GM12865 (cell line): ENCODE measurements around the gene DIPK1B.

ENCODE experiments used
- DNase-seq: peaks from one replicate; pipeline ENCODE4 v3.0.0; 2010; ENCODE audit warnings: low read depth
- H3K4me3 ChIP-seq: 2 replicates; pipeline ENCODE4 v1.5.1; 2011; ENCODE audit warnings: mild to moderate bottlenecking, low read depth, low read length, control low read depth
- TF ChIP-seq, protein P1 (sequence below): IDR thresholded peaks from 2 replicates; pipeline ENCODE4 v1.5.1; 2011; ENCODE audit warnings: low read length, control low read depth, low read depth, inconsistent platforms; ENCODE audit not compliant: insufficient read depth; ENCODE audit errors: missing control alignments

Gene DIPK1B

DNA sequence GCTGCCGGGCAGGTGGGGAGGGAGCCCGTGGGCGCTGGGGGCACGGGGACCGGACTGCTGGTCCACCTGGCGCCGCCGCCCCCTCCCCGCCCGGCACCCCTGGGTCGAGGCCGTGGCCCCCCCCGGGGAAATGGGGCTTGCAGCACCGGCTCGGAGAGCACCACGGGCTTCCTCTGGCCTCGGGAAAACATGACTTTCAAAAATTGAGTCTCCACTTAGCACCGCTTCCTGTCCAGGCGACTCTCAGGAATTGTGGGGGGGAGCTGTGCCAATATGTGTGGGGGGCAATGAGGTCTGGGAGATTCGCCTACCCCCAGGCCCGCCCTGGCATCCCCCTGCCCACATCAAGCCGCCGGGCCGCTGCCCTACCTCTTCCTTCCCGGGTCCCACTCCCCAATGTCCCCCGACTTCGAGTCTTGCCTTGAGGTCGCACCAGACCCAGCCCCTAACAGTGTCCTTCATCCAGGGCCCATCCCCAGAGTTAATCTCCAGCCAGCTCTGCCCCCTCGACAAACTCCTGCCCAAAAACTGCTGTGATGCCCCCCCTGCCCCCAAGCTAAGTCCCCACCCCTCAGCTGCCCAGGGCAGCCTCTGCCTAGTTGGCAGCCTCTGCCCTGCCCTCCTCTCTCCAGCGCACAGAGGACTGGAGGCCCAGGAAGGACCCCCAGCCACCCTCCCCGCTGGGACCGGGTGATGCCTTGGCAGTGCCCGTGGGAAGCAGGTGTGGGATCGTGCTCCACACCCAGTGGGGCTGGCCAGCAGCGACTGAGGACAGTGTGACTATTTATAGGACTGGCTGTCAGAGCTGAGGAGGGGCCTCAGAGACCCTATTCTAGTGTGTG lies 45.8 kb upstream of the DIPK1B start:
- H3K4me3 ChIP-seq: no peak overlapping the region
- TF ChIP-seq, protein P1, sequence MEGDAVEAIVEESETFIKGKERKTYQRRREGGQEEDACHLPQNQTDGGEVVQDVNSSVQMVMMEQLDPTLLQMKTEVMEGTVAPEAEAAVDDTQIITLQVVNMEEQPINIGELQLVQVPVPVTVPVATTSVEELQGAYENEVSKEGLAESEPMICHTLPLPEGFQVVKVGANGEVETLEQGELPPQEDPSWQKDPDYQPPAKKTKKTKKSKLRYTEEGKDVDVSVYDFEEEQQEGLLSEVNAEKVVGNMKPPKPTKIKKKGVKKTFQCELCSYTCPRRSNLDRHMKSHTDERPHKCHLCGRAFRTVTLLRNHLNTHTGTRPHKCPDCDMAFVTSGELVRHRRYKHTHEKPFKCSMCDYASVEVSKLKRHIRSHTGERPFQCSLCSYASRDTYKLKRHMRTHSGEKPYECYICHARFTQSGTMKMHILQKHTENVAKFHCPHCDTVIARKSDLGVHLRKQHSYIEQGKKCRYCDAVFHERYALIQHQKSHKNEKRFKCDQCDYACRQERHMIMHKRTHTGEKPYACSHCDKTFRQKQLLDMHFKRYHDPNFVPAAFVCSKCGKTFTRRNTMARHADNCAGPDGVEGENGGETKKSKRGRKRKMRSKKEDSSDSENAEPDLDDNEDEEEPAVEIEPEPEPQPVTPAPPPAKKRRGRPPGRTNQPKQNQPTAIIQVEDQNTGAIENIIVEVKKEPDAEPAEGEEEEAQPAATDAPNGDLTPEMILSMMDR: no peak
- no peak for DNase-seq

DNA sequence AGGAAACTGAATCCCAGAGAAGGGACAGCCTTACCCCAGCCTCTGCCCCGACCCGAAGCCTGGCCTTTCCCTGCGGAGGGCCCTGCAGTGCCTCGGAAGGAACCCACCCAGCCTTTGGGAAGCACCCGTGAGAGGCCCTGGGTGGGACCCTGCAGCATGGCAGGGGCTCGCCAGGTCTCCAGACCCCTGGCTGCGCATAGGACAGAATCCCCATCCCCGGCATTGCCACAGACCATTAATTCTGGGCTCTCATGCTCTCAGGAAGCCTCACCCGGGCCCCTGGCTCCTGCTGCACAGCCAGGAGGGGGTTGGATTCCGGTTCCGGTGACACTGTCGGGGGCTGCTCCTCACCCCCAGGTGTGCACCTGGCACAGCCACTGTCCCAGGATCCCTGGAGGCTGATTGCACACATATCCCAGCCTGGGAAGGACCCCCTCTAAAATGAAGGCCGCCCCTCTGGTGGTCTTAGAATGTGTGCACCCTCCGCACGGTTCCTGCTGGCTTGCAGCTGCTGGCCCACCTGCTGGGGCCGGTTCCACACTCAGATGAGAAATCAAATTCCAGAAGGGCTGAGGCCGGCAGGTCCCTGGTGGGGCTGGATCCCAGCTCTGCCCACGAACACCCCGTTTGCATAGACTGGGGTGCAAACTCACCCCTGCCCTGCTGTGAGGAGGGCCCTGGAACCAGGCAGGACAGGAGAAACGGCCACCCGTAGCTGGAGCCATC lies 45.0 kb upstream of the DIPK1B start:
- DNase-seq: no peak
- no peak overlapping the region for H3K4me3 ChIP-seq
- TF ChIP-seq, protein P1: no peak

DNA sequence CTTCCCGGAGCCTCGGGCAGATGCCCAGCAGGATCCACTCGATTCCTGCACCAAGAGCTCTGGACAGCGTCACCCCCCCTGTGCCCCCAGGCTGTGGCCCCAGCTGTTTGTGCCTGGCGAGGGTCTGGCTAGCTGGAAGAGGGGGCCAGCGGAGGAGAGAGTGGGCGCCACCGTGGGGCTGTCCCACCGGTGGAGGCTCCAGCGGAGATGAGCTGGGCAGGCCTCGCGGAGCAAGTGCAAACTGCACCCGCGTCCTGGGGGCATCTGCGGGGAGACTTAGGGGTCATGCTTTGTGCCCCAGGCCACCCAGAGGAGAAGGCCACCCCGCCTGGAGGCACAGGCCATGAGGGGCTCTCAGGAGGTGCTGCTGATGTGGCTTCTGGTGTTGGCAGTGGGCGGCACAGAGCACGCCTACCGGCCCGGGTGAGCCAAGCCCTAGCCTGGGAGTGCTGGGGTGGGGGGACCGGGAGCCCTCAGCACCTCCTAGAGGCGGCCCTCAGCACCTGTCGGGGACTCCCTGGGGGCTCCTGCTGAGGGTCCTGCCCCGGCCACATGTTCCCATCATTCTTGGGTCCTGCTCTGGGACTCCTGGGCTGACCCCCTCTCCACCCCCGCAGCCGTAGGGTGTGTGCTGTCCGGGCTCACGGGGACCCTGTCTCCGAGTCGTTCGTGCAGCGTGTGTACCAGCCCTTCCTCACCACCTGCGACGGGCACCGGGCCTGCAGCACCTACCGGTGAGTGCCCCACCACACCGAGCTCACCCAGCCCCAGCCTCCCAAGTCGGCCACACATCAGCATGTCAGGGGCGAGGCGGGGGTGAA lies 44.2 kb upstream of the DIPK1B start:
- no peak for DNase-seq
- TF ChIP-seq, protein P1: no peak
- H3K4me3 ChIP-seq: no peak overlapping the region

DNA sequence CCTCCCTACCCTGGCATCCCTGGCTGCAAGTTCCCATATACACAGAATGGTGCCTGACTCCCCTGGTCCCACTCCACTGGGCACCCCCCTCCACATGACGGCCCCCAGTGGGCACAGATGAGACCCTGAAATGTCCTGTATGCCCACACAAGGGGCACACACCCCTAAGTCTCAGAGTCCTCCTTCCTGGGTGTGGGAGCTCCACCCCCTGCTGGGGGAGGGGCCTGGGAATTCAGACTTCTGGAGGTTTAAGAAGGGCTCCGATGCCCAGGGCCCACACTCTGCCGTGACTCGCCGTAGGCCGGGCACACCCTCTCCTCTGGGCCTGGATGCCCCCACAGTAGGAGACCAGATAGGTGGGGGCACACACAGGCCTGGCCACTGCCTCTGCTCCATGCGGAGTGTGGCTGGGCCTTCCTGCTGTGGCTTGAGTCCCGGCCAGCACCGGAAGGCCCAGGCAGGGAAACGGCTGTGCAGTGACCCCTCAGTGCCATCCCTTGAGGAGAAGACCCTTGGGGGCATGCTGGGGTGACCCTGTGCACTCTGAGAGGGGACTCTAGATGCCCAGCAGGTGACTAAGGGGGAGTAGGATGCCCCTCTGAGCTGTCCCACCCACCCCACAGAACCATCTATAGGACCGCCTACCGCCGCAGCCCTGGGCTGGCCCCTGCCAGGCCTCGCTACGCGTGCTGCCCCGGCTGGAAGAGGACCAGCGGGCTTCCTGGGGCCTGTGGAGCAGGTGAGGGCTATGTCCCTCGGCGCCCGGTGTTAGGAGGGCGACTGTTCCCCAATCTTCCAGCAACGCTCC lies 43.2 kb upstream of the DIPK1B start:
- H3K4me3 ChIP-seq: no peak overlapping the region
- TF ChIP-seq, protein P1: no peak
- no peak for DNase-seq

DNA sequence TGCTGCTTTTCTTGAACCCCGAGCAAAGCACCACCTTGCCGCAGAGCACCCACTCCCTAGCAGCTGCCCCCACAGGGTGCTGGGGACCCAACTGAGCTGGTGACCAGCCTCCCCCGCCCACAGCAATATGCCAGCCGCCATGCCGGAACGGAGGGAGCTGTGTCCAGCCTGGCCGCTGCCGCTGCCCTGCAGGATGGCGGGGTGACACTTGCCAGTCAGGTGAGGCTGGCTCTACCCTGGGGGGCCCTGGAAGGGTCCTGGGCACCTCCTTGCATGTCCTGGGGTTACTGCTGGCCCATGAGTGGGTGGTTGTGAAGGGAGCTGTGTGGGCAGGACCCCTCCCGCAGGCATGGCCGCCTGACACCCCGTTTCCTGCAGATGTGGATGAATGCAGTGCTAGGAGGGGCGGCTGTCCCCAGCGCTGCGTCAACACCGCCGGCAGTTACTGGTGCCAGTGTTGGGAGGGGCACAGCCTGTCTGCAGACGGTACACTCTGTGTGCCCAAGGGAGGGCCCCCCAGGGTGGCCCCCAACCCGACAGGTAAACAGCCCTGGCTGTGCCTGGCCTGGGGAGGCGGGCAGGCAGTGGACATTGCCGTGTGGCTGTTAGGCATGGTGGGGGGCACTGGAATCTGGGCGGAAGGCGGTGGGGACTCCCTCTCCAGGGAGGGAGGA lies 42.4 kb upstream of the DIPK1B start:
- TF ChIP-seq, protein P1: no peak
- no peak overlapping the region for H3K4me3 ChIP-seq
- DNase-seq: no peak
